Transverse colon (tissue), 4 donors: ENCODE measurements around the gene PHLDA3.

Source experiments
- CTCF ChIP-seq, 5 experiments: fragments of 200-600 bp in 3 of 5; fragments of 450-650 bp in 2 of 5; sonication (generic) in 3 of 5; IDR thresholded peaks; 1 replicate in 2 of 5; 2 replicates in 3 of 5; pipeline ENCODE4 v1.5.1; 2016 to 2017; ENCODE audit warnings: antibody characterized with exemption in 5 of 5, inconsistent platforms in 3 of 5, mild to moderate bottlenecking in 2 of 5, moderate library complexity in 1 of 5
- POLR2AphosphoS5 ChIP-seq, 3 donors: sonication (generic); formaldehyde crosslinking; IDR thresholded peaks; one replicate each; pipeline ENCODE4 v1.6.1; 2016; ENCODE audit warnings: antibody characterized with exemption in 3 of 3

GRCh38 chr1:201424146-201424545 is 44.8 kb downstream of the PHLDA3 start:
- TF ChIP-seq CTCF (IDR thresholded peaks at IDR 0.05) = no peak
- TF ChIP-seq POLR2AphosphoS5 (IDR thresholded peaks at IDR 0.05) = no peak
